NCI-H2196 treated with DMSO at 0.1 percent for 48 hours (cell line): ENCODE data around the gene OXSR1.
"Not testable (repeated sequence)": the region's sequence is repeated elsewhere in the genome, so short reads cannot be mapped to it uniquely, and the experiment has no call there.

Experiments used
- DNase-seq: peaks from one replicate; lab custom pipeline; 2025; ENCODE audit not compliant: unreplicated experiment; lab: John Stamatoyannopoulos, UW

OXSR1 gene

DNA sequence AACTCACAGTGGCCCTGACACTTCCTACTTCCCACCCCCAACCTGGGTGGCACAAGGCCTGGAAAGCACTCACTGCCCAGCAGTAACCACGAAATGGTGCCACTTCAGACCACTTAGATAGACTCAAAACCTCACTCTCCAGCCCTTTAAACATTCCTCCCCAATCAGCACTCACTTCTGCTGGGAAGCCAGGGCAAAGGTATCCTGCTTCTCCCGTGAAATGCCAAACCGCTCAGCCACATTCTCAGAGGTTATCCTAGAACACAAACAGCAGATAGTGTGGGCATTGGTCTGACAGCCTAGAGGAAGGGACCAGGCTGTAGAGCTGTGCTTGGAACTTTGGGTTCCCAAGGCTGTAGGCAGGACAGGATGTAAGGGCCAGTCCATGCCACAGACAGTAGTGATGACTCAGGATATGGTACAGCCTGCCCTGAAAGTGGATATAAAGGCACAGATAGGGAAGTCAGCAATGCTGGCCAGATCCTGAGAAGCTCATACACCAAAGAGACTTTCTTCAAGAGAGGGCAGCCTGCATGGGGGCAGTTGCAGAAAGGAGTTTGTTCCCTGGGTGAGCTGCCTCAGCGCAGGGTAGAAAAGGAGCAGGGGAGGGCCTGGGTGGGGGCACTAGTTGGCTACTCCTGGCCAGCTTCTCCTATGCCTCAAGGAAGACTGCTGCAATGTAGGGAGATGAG is 37.6 kb upstream of the OXSR1 start:
- DNase-seq: no peak

DNA sequence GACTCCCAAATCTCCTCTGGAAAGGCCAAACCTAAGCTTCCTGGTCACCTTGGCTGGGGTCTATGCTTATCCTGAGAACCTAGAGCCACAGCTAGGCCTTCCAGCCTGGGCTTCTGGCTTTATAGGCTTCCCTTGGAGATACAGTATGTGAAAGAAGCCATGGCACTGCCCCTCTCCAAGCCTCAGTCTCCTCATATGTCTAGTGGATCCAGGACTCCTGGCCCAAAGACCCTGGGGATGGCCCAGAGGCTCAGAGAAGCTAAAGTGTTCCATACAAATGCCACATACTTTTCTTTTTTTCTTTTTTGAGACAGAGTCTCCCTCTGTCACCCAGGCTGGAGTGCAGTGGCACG is 37.1 kb upstream of the OXSR1 start:
- DNase-seq: no peak

DNA sequence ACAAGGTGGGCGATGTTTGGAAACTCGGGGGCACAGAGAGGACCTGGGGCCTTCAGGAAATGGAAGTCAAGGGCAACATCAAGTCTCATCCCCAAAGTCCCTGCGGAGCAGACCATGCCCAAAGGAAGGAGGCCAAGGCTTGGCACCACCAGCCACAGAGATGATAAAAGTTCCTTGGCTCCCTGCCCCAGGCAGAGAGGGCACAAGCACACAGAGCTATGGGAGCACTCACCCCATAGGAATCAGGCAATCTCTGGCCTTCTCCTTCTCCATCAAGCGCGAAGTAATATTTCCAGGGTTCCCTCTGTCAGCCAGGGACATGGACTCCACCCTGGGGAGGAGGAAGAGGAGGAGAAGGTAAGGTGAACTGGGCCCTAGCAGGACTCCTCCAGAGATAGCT is 36.3 kb upstream of the OXSR1 start:
- no peak for DNase-seq

DNA sequence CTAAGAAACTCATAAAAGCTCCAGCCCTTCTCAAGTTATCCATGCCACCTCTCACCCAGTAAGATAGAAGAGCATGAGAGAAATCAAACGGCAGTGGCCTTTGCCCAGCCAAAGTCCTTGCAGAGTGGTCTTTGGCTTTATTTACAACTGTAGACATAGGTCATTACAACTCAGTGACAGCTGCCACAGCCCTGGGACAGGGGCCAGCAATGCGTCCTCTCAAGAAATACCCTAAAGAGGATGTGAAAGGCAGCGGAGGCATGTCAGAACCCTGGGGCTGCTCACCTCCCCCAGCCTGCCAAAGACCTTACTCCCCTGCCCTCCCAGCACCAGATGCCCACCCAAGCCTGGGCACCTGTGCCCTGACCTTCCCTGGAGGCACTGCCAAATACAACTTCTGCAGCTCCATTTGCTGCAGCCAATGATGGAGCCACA is 34.7 kb upstream of the OXSR1 start:
- DNase-seq: no peak

DNA sequence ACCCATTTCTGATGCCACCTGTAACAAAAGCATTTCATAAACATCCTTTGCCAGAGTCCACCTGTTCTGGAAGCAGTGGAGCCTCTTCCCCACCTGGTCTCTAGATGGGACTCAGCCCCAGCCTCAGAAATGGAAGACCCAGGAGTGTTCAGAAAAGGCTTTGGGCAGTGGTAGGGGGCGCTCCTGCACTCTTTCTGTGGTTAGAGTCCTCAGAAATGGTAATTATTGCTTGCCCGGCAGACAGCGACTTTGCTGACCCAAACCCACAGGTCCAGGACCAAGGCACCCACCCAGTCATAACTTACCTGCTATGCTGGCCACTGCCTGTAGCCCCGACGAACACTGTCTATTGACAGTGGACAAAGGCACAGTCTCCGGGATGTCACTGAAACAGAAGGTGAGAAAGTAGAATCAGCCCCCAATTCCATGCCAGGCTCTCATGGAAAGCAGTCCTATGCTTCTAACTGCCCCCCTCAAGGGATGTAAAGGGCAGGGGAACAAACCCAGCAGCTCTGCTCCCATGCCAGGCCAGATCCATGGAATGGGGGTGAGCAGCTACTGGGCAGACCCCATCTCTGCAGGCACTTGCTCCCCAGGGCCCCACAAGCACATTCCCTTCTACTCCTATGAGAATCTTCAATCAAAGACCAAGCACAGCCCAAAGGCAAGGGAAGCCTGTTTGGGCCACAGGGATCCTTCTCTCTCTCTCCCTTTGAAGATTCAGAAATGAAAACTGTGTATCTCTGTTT is 33.5 kb upstream of the OXSR1 start:
- DNase-seq: no peak

DNA sequence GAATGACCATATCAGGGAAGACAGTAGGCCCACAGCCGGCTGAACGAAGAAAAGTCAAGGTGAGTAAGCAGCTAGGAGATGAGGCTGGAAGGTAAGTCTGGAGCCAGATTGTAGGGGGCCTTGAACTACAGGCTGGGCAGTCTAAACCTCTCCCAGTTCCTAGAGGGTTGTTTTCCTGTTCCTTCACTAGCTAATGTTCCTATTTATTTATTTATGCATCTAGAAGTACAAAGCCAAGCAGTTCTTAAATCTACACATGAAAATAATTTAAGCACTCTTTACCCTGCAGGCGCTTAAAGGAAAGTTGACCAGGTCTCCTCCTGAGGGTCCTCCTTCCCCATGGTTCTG is 32.2 kb upstream of the OXSR1 start:
- DNase-seq: no peak

DNA sequence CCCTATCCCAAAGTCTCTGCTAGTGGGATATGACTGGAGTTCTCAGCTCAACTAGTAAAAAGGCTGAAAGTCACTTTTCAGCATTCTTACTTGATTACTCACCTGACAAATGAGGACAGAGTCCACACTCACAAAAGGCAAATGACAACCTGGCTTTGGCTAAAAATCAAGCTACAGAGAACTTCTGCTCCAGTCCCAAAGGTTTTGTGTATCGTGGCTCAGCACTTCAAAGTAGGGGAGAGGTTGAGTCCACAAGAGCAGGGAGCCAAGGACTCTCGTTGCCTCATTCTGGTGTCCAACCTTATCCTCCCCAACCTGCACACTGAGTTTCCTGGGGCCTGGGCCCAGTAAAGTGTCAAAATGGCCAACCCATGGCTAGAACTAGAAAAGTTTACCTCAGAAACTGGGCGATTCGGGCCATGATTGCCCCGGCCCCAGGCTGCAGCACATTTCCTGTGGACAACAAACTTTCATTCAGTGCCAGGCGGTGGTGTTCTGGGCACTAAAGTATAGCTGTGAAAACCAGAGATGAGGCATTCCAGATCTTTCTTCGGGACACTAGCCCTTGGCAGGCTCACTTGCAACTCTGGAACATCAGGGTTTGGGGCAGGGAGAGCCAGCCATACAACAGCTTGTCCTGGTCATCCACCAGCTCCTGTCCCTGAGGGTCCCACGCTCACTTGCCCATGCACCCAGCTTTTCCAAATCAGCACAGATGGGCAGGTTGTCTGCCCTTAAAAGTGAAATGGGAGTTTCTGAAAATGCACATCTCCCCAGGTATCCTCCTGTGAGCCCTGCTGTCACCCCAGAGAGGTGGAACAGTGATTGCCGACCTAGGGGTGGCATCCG is 31.6 kb upstream of the OXSR1 start:
- no peak for DNase-seq

DNA sequence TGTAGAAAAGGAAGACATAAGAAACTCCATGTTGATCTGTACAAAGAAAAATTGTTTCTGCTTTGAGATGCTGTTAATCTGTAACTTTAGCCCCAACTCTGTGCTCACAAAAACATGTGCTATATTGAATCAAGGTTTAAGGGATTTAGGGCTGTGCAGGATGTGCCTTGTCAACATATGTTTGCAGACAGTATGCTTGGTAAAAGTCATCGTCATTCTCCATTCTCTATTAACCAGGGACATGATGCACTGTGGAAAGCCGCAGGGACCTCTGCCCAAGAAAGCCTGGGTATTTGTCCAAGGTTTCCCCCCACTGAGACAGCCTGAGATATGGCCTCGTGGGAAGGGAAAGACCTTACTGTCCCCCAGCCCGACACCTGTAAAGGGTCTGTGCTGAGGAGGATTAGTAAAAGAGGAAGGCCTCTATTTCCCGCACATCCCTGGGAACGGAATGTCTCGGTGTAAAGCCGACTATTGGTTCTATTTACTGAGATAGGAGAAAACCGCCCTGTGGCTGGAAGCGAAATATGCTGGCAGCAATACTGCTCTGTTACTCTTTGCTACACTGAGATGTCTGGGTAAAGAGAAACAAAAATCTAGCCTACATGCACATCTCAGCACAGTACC is 30.7 kb upstream of the OXSR1 start:
- not testable (repeated sequence) for DNase-seq

DNA sequence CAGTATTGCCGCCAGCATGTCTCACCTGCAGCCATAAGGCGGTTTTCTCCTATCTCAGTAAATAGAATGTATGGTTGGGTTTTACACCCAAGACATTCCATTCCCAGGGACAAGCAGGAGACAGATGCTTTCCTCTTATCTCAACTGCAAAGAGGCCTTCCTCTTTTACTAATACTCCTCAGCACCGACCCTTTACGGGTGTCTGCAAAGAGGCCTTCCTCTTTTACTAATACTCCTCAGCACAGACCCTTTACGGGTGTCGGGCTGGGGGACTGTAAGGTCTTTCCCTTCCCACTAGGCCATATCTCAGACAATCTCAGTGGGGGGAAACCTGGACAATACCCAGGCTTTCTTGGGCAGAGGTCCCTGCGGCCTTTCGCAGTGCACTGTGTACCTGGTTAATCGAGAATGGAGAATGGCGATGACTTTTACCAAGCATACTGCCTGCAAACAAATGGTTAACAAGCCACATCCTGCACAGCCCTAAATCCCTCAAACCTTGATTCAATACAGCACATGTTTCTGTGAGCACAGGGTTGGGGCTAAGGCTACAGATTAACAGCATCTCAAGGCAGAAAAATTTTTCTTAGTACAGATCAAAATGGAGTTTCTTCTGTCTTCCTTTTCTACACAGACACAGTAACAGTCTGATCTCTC is 29.6 kb upstream of the OXSR1 start:
- DNase-seq: not testable (repeated sequence)

DNA sequence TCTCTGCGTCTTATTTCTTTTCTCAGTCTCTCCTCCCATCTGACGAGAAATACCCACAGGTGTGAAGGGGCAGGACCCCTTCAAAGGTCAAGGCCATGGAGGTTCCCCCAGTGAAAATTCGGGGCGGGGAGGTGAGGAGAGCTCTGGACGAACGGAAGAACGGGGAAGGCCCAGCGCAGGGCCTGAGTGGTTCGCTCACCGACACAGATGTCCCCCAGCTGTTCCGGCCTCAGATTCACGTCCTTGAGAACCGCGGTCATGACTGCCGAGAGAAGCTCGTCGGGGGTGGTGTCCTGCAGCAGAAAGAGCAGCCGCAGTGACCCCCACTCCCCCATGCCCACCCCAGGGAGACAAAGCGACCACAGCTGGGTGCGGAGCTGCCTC is 29.0 kb upstream of the OXSR1 start:
- no peak for DNase-seq

DNA sequence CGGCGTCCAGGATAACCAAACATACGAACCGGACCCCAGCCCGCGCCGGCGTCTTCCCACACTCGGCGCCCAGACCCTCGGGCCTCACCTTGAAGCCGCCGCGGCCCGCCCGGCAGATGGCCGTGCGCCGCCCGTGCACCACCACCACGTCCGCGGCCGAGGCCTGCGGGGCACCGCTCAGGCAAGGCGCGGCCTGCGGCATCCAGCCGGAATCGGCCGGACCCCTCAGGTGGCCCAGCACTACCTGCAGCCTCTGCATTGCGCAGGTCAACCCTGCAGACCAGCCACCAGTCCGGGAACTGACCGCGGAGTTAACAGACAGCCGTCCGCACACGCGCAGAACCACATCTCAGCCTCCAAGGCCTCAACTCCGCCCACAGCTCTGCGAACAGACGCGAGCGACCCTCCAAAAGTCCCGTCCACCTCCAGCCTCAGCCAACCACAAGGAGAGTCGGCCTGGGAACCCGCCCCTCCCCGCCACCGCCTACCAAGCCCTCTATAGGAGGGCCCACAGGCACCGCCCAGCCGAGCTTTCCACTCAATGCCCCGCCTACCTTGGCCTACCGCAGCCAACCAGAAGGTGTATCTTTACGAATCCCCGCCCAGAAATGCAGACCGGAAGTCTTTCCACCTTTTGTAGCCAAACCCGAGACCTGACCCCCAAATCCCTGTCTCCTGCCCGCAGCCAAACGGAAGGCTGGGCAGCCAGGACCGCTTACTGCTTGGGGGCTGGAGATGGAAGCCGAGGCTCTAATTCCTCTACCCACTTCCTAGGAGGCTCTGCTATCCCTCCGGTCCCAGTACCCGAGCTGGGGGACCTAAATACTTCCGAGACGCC is 28.3 kb upstream of the OXSR1 start, which contains the start of gene ACAA1:
Gene ACAA1, minus strand, starts transcription at position 351 of the 838 bp plus-strand sequence. Its CDS starts 92 bp downstream, at position 259.
- DNase-seq: peak; percentile 83

DNA sequence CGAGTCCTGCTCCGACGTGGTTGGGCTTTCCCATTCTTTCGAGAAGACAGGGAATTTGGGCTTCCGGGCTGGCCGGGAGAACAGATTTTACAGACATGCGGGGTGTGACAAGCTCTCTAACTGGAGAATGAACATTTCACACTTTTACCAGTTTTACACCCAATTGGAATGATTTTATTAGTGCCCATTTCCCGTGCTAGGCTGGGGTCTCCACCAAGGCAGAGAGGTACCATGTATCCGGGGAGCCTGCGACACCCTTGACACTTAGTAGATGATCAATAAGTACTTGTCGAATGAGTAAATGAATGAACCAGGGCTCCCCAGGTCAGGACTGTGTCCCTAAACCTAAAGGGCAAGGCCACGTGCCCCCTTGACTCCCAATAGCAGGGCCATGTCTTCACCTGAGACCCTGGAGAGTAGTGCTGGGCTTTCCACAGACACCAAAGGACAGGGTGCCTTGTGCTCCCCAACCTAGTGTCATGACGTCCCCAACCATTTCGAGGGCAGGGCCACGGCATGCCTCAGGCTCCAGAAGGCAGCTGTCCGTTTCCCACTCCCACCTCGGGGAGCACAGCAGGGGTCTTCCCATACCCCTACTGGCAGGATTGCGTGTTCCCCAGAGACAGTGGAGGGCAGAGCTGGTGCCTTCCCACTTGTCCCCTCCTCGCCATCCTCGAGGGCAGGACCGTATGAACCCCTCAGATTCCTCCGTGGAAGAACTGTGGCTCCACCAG is 27.6 kb upstream of the OXSR1 start:
- no peak for DNase-seq

DNA sequence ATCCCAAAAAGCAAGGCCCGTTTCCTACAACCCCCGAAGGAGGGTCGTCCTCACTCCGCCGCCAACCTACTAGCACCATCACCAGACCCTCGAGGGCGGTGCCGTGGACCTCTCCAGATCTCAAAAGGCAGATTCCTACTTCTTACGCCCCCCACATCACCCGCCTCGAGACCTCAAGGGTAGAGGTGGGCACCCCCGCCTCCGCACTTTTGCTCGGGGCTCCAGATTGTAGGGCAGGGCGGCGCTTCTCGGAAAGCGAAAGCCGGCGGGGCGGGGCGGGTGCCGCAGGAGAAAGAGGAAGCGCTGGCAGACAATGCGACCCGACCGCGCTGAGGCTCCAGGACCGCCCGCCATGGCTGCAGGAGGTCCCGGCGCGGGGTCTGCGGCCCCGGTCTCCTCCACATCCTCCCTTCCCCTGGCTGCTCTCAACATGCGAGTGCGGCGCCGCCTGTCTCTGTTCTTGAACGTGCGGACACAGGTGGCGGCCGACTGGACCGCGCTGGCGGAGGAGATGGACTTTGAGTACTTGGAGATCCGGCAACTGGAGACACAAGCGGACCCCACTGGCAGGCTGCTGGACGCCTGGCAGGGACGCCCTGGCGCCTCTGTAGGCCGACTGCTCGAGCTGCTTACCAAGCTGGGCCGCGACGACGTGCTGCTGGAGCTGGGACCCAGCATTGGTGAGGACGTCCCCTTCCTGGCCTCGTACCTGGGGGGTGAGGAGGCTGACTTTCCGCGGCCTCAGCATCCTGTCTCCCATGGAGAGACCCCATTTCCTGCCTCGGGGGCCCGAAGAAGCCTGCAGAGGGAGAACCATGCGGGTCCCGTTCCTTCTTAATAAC is 26.8 kb upstream of the OXSR1 start, which contains the start of gene MYD88:
Gene MYD88, plus strand, starts transcription at position 313 of the 842 bp plus-strand sequence. Its CDS starts 40 bp downstream, at position 353.
- DNase-seq: no peak

DNA sequence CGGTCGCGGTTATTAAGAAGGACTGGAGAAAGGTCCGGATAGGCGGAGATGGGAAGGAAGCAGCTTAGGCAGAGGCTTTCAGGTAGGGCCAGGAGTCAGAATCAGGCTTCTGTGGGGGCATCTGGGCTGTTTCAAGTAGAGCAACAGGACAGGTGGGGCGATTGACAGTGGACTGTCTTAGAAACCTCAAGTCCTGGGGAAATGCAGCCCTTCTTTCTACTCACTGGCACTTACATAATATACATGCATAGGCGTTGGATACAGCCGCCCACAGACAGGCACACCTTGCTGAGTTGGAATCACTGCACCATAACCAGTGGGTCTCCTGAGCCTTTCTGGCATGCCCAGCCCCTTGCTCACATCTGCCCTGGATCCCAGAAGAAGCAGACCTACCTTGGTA is 26.1 kb upstream of the OXSR1 start:
- DNase-seq: no peak

DNA sequence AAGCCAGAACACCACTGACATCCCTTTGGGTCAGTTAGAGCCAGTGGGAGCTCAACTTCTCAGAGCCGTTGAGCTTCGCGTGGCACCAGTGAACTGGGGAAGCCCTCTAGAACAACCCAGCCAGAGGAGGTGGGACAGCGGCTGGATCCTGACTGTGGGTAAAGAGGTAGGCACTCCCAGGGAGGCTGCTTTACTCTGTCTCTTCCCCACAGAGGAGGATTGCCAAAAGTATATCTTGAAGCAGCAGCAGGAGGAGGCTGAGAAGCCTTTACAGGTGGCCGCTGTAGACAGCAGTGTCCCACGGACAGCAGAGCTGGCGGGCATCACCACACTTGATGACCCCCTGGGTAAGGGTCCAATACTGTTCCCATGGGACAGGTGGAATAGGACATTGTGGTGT is 25.7 kb upstream of the OXSR1 start:
- no peak for DNase-seq

DNA sequence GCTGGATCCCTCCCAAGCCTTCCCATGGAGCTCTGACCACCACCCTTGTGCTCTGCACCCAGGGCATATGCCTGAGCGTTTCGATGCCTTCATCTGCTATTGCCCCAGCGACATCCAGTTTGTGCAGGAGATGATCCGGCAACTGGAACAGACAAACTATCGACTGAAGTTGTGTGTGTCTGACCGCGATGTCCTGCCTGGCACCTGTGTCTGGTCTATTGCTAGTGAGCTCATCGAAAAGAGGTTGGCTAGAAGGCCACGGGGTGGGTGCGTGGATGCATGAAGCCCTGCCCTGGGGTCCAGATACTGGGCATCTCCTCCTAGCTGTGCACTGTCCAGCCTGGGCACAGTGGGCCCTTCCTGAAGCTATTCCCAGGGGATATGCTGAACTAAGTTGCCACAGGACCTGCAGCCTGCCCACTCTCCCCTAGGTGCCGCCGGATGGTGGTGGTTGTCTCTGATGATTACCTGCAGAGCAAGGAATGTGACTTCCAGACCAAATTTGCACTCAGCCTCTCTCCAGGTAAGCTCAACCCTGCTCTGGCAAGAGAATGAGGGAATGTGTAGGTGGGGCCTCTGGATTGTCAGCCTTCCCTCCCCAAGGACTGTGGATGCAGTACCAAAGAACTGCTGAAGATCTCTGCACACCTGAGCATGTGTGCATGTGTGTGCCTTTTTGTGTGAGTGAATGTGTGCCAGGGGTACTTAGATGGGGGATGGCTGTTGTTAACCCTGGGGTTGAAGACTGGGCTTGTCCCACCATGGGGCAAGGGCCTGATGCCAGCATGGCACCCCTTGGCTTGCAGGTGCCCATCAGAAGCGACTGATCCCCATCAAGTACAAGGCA is 24.8 kb upstream of the OXSR1 start:
- no peak for DNase-seq

DNA sequence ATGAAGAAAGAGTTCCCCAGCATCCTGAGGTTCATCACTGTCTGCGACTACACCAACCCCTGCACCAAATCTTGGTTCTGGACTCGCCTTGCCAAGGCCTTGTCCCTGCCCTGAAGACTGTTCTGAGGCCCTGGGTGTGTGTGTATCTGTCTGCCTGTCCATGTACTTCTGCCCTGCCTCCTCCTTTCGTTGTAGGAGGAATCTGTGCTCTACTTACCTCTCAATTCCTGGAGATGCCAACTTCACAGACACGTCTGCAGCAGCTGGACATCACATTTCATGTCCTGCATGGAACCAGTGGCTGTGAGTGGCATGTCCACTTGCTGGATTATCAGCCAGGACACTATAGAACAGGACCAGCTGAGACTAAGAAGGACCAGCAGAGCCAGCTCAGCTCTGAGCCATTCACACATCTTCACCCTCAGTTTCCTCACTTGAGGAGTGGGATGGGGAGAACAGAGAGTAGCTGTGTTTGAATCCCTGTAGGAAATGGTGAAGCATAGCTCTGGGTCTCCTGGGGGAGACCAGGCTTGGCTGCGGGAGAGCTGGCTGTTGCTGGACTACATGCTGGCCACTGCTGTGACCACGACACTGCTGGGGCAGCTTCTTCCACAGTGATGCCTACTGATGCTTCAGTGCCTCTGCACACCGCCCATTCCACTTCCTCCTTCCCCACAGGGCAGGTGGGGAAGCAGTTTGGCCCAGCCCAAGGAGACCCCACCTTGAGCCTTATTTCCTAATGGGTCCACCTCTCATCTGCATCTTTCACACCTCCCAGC is 24.0 kb upstream of the OXSR1 start:
- DNase-seq: no peak
